Measurements from ENCODE around the gene FYN.

FYN gene

GRCh38 chr6:111631903-111632460 lies 241.3 kb downstream of the FYN start:
- no peak for DNase-seq (ENCODE audit: low read depth in 2 of 2)

- DNase-seq (ENCODE audit: low read depth in 2 of 2): no peak
Observed at GRCh38 chr6:111631018-111631417, 242.2 kb downstream of the FYN start.

- DNase-seq (ENCODE audit: low read depth in 2 of 2): no peak
Observed at GRCh38 chr6:111628142-111628850, 245.0 kb downstream of the FYN start.

- DNase-seq (ENCODE audit: low read depth in 2 of 2): no peak
Observed at GRCh38 chr6:111626441-111626840, 246.8 kb downstream of the FYN start.

- no peak for DNase-seq (ENCODE audit: low read depth in 2 of 2)
Observed at GRCh38 chr6:111625461-111626391, 247.5 kb downstream of the FYN start.

GRCh38 chr6:111625099-111625416 lies 248.2 kb downstream of the FYN start:
- DNase-seq (ENCODE audit: low read depth in 2 of 2): no peak

GRCh38 chr6:111624401-111625098 lies 248.7 kb downstream of the FYN start:
- no peak for DNase-seq (ENCODE audit: low read depth in 2 of 2)

- no peak for DNase-seq (ENCODE audit: low read depth in 2 of 2)
Observed at GRCh38 chr6:111623046-111623718, 250.1 kb downstream of the FYN start.

- no peak for DNase-seq (ENCODE audit: low read depth in 2 of 2)
Observed at GRCh38 chr6:111620169-111620568, 253.1 kb downstream of the FYN start.

- no peak for DNase-seq (ENCODE audit: low read depth in 2 of 2)
Observed at GRCh38 chr6:111618407-111618806, 254.8 kb downstream of the FYN start.

GRCh38 chr6:111617149-111617548 lies 256.1 kb downstream of the FYN start:
- DNase-seq (ENCODE audit: low read depth in 2 of 2): no peak

GRCh38 chr6:111615916-111616612 lies 257.2 kb downstream of the FYN start:
- DNase-seq (ENCODE audit: low read depth in 2 of 2): no peak

- no peak for DNase-seq (ENCODE audit: low read depth in 2 of 2)
Observed at GRCh38 chr6:111614833-111615582, 258.2 kb downstream of the FYN start.

- DNase-seq (ENCODE audit: low read depth in 2 of 2): no peak
Observed at GRCh38 chr6:111612379-111612778, 260.9 kb downstream of the FYN start.

GRCh38 chr6:111610548-111611172 lies 262.6 kb downstream of the FYN start:
- DNase-seq (ENCODE audit: low read depth in 2 of 2): no peak

All from stimulated activated CD4-positive, alpha-beta T cell treated with anti-CD3 and anti-CD28 coated beads, Interleukin-1b, Interleukin-23, amount 100 ng/mL, for 4 hours (primary cell).